Thoracic aorta (tissue), 2 donors: ENCODE data around the gene GCK. TPM values are rescaled to one million over a fixed set of nuclear protein-coding genes. Genes with fewer than 3 reads are reported as not detected.

ENCODE experiments used
- ATAC-seq: fragments of 150-250 bp; one replicate; pipeline ENCODE4 v1.8.0; 2017; ENCODE audit warnings: low read depth; ENCODE audit not compliant: insufficient number of reproducible peaks, low FRiP score
- DNase-seq: peaks from one replicate; pipeline ENCODE4 v3.0.0-alpha.2; 2020; ENCODE audit warnings: low spot score
- H3K27ac ChIP-seq, 2 donors: fragments of 200-600 bp; sonication (generic); 1 replicate in 1 of 2; 2 replicates in 1 of 2; pipeline ENCODE4 v1.5.1; 2016; ENCODE audit warnings: mild to moderate bottlenecking in 2 of 2, moderate library complexity in 2 of 2
- H3K27me3 ChIP-seq: fragments of 200-600 bp; sonication (generic); replicated peaks from 2 replicates; pipeline ENCODE4 v1.6.0; 2016; ENCODE audit warnings: mild to moderate bottlenecking; ENCODE audit not compliant: insufficient read depth
- H3K36me3 ChIP-seq: fragments of 200-600 bp; sonication (generic); one replicate; pipeline ENCODE4 v1.5.1; 2016
- H3K4me1 ChIP-seq, 2 donors: fragments of 200-600 bp; sonication (generic); 1 replicate in 1 of 2; 2 replicates in 1 of 2; pipeline versions ENCODE4 v1.5.1 to v1.6.0; 2016; ENCODE audit warnings: low read depth in 2 of 2, mild to moderate bottlenecking in 1 of 2; ENCODE audit not compliant: control insufficient read depth in 1 of 2
- H3K4me3 ChIP-seq: fragments of 200-600 bp; sonication (generic); 2 replicates; pipeline ENCODE4 v1.5.1; 2016; ENCODE audit warnings: mild to moderate bottlenecking
- H3K9me3 ChIP-seq: fragments of 200-600 bp; sonication (generic); 2 replicates; pipeline ENCODE4 v1.5.1; 2016
- CTCF ChIP-seq: fragments of 200-600 bp; sonication (generic); IDR thresholded peaks from one replicate; pipeline ENCODE4 v1.5.1; 2019; ENCODE audit warnings: antibody characterized with exemption
- total RNA-seq, 2 donors: library from RNA; depleted of rRNA; stranded (reverse); fragments of >200 nt; gene quantifications; one replicate each; pipeline versions ENCODE4 v1.1.0 to v1.2.3, GENCODE V29; 2016

GCK gene
- total RNA-seq, 2 donors from 2014 or later: 1.6 to 2.3 TPM

DNA sequence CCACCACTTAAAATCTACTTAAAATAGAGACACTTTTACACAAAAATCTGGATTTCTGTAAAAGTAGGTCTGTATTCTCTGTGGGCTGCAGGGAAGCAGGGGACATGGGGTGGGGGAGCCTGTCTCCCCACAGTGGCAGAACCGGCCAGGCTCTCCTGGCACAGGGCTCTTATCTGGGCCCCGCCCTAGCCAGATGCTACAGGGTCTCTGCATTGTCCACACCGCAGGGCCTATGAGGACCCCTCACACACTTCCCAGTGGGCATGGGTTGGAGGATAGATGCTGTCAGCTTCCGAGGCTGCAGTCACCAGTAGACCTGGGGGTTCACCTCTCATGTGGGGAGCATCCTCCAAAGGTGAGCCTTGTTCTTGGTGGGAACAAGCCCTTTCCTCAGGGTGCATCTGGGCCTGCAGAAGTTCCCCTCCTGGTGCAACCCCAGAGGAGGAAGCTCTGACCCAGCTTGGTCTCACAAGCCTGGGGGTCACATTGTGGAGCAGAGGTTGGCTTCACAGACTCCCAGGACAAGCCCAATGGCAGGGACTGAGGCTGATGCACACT, 32.7 kb downstream of the GCK start:
- ATAC-seq: no peak
- H3K27me3 ChIP-seq: no peaks in the 10 kb centered on the region
- H3K36me3 ChIP-seq: no peaks in the 10 kb centered on the region
- no peak overlapping the region for H3K4me3 ChIP-seq
- no peaks in the 10 kb centered on the region for H3K9me3 ChIP-seq
- DNase-seq: no peak
- H3K4me1 ChIP-seq: no peaks in the 10 kb centered on the region
- no peak for TF ChIP-seq CTCF
- H3K27ac ChIP-seq: no peak overlapping the region

DNA sequence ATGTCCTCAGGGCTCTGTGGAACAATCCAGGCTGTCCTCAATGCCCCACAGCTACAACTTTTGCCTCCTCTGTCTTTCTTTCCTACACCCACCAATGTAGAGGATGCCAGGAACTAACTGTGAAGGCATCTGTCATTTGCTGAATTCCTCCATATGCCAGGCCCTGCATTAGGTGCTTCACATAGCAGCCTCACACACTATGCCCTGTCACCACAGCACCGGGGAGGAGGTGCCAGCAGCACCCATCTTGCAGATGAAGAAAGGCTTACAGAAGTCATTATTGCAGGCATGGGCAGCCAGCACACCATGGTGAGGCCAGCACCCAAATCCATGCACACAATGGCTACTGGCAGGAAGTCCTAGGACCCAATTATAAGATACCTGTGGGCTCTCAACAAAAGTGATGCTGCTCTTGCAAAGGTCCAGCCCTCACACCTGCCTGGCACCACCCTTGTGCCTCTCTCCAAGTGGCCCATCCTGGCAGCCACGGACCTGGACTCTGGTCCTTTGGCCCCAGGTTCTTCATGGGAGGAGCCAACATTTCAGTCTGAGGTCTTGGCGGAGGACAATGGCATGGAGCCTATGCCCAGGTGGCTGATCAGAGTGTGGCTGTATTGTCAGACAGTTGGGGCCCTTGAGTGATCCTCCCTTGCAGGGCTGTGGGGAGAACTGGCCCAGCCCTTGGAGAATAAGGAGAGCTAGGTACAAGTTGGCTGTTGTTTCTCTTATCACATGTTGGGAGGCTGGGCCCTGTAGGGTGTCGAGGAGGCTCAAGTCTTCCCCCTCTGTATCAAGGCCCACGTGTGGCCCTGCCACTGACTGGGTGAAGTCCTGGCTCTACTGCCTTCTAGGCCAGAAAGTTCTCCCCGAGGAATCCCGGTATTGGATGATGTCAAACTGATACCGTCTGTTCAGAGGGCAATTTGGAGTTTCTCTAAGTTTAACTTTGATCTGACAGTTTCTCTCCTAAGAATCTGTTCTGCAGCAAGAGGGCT, 33.8 kb downstream of the GCK start:
- H3K4me3 ChIP-seq: no peak overlapping the region
- H3K27me3 ChIP-seq: no peaks in the 10 kb centered on the region
- no peak for TF ChIP-seq CTCF
- no peak overlapping the region for H3K27ac ChIP-seq
- DNase-seq (no peak), ATAC-seq (no peak)
- no peaks in the 10 kb centered on the region for H3K4me1 ChIP-seq
- H3K9me3 ChIP-seq: no peaks in the 10 kb centered on the region
- H3K36me3 ChIP-seq: no peaks in the 10 kb centered on the region

DNA sequence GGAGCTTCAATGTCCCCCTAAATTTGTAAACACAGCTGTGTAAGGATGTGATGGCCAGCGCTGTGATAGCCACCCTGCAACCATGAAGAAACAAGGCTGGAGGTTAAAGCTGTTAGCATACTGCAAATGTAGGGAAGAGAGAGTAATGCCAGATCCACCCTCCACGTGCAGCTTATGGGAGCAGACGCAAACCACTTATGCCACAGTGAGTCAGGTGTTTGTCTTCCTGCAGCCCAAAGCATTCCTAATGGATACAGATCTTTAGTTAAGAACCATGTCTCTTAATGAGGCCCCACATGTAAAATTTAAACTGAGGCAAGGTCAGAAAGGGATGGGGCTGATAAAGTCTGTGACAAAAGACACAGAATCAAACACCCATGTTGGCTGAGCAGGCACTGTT, 34.5 kb downstream of the GCK start:
- H3K4me1 ChIP-seq: no peaks in the 10 kb centered on the region

GRCh38 chr7:44153948-44154335, 35.3 kb downstream of the GCK start:
- ATAC-seq (no peak), DNase-seq (no peak)
- Histone ChIP-seq H3K27me3 (no peaks in the 10 kb centered on the region), H3K9me3 (no peaks in the 10 kb centered on the region), H3K27ac (no peak overlapping the region), H3K4me1 (no peaks in the 10 kb centered on the region), H3K36me3 (no peaks in the 10 kb centered on the region), H3K4me3 (no peak overlapping the region)
- no peak for TF ChIP-seq CTCF

More for the DNA sequence above, 34.5 kb downstream of the GCK start:
- no peaks in the 10 kb centered on the region for H3K36me3 ChIP-seq
- no peaks in the 10 kb centered on the region for H3K27me3 ChIP-seq
- DNase-seq: no peak
- no peak for ATAC-seq
- H3K4me3 ChIP-seq: no peak overlapping the region
- H3K9me3 ChIP-seq: no peaks in the 10 kb centered on the region
- TF ChIP-seq CTCF: no peak
- H3K27ac ChIP-seq: no peak overlapping the region
